ENCODE measurements around the gene KIRREL3. TPM values are rescaled to one million over a fixed set of nuclear protein-coding genes. Genes with fewer than 3 reads are reported as not detected.

Gene KIRREL3
- total and polyA plus RNA-seq, 2 of the 8 experiments (the other 6 are each of a cell fraction or from before 2014, with no cell fraction given): 0.29 to 0.32 TPM

- Histone ChIP-seq H4K20me1 (replicated peaks in 1 of 2; ENCODE audit: control insufficient read depth in 1 of 2, insufficient read depth in 2 of 2, low read length in 2 of 2) (peaks cover 0 to 4% of the 10 kb centered on the region in 2 experiments), H3K4ac (replicated peaks; ENCODE audit: insufficient read length, low read depth, low read length) (no peak overlapping the region), H2AK5ac (ENCODE audit: low read depth, low read length) (no peak overlapping the region), H3K27ac (ENCODE audit: low read depth, low read length) (no peak overlapping the region), H3K23me2 (ENCODE audit: low read depth, low read length) (no peaks in the 10 kb centered on the region), H3K14ac (ENCODE audit: insufficient read length) (no peak overlapping the region), H3K4me2 (ENCODE audit: insufficient read depth in 1 of 2, low read depth in 2 of 2, low read length in 2 of 2) (no peak overlapping the region), H2BK5ac (ENCODE audit: low read depth, low read length) (no peak overlapping the region), H3K79me1 (ENCODE audit: low read depth, low read length) (peaks cover 6% of the 10 kb centered on the region; the same call in 1 of the 2 replicates), H3K23ac (ENCODE audit: insufficient read length) (no peak overlapping the region), H2AFZ (ENCODE audit: low read length) (no peak overlapping the region), H2BK15ac (ENCODE audit: low read length) (no peak overlapping the region), H4K91ac (replicated peaks; ENCODE audit: insufficient read length, low read length) (no peak overlapping the region), H3K27me3 (replicated peaks in 1 of 4; ENCODE audit: control insufficient read depth in 3 of 4, extremely low read depth in 1 of 4, insufficient read depth in 3 of 4, low read length in 3 of 4) (no peaks in the 10 kb centered on the region), H2BK120ac (replicated peaks; ENCODE audit: low read depth, low read length) (no peak overlapping the region), H3K4me1 (replicated peaks in 1 of 4; ENCODE audit: control insufficient read depth in 3 of 4, insufficient read depth in 4 of 4, low read length in 3 of 4) (peaks cover 0 to 3% (median 0%) of the 10 kb centered on the region in 4 experiments; a peak in 2 of 7 replicates), H3K36me3 (ENCODE audit: control insufficient read depth in 2 of 4, insufficient read depth in 4 of 4, low read length in 3 of 4) (no peaks in the 10 kb centered on the region), H2BK20ac (ENCODE audit: low read length) (no peak overlapping the region), H2BK12ac (ENCODE audit: low read depth, low read length) (no peak overlapping the region), H3K9ac (replicated peaks in 1 of 4; ENCODE audit: extremely low read depth in 1 of 4, low read depth in 3 of 4, low read length in 3 of 4) (no peak overlapping the region), H4K5ac (ENCODE audit: insufficient read length, low read depth, low read length) (no peak overlapping the region), H3K4me3 (ENCODE audit: extremely low read depth in 1 of 4, insufficient read depth in 2 of 4, low read depth in 3 of 4, low read length in 4 of 4) (no peak overlapping the region), H4K8ac (ENCODE audit: extremely low read depth, insufficient read depth, low read length) (no peak overlapping the region), H3K56ac (replicated peaks; ENCODE audit: insufficient read length, low read depth, low read length) (no peak overlapping the region), H3K79me2 (ENCODE audit: control insufficient read depth in 1 of 2, insufficient read depth in 2 of 2, low read length in 2 of 2) (no peaks in the 10 kb centered on the region; a peak in 1 of 4 replicates), H3K9me3 (ENCODE audit: insufficient read depth in 2 of 2, low read depth in 1 of 2, low read length in 1 of 2) (no peaks in the 10 kb centered on the region), H3K18ac (ENCODE audit: extremely low read depth, low read length) (no peak overlapping the region)
- FAIRE-seq (no peak), DNase-seq (ENCODE audit: low read depth in 1 of 2, low spot score in 2 of 2) (no peak)
- CTCF ChIA-PET (ENCODE audit: partially characterized antibody): no interaction called here
- POLR2A ChIA-PET (ENCODE audit: partially characterized antibody): no interaction called here
- WGBS, 2 experiments (ENCODE audit: extremely low coverage in 1 of 2, insufficient coverage in 1 of 2, insufficient read length in 1 of 2, insufficient replicate concordance in 2 of 2, low coverage in 1 of 2, low lambda C conversion rate in 2 of 2, missing lambda C conversion rate in 1 of 2): 97% methylated on average over 4 of the region's 4 CpGs; no CpG with 5 or more reads in 1 of the 2 experiments
- TF ChIP-seq EGR1 (IDR thresholded peaks at IDR 0.05; ENCODE audit: borderline replicate concordance, low read depth, low read length) (no peak), NANOG (IDR thresholded peaks at IDR 0.05; ENCODE audit: insufficient read depth, low read depth, low read length, poor library complexity, severe bottlenecking) (no peak), RBBP5 (IDR thresholded peaks at IDR 0.05; ENCODE audit: borderline replicate concordance, low read depth, low read length) (no peak), CEBPB (IDR thresholded peaks at IDR 0.05; ENCODE audit: low read depth, low read length) (no peak), TCF12 (IDR thresholded peaks at IDR 0.05; ENCODE audit: low read depth, low read length) (no peak), SIN3A (conservative IDR thresholded peaks at IDR 0.05 in 1 of 2, IDR thresholded peaks at IDR 0.05 in 1 of 2; ENCODE audit: low read depth in 1 of 2, low read length in 2 of 2) (no peak), RXRA (IDR thresholded peaks at IDR 0.05; ENCODE audit: insufficient read depth, low read depth, low read length) (no peak), HDAC6 (IDR thresholded peaks at IDR 0.05; ENCODE audit: low read depth, low read length) (no peak), TEAD4 (IDR thresholded peaks at IDR 0.05; ENCODE audit: low read depth, low read length) (no peak), BRCA1 (IDR thresholded peaks at IDR 0.05; ENCODE audit: low read depth, low read length) (no peak), KDM1A (IDR thresholded peaks at IDR 0.05; ENCODE audit: borderline replicate concordance, low read length) (no peak), NRF1 (IDR thresholded peaks at IDR 0.05; ENCODE audit: low read depth, low read length) (no peak)
These were observed 603.6 kb downstream of the KIRREL3 start for GRCh38 chr11:126396965-126397364.

Measured in H1 (cell line).